Activated T-cell treated with anti-CD3 and anti-CD28 coated beads, Interleukin-2, amount 50 U/mL, for 48 hours (primary cell): Measurements from ENCODE around the gene TMTC1.

Experiments used
- DNase-seq, 2 experiments: peaks; one replicate each; pipeline ENCODE4 v3.0.0-alpha.2; 2020

The TMTC1 gene

GRCh38 chr12:29707846-29708245, 75.9 kb downstream of the TMTC1 start:
- DNase-seq: no peak

DNA sequence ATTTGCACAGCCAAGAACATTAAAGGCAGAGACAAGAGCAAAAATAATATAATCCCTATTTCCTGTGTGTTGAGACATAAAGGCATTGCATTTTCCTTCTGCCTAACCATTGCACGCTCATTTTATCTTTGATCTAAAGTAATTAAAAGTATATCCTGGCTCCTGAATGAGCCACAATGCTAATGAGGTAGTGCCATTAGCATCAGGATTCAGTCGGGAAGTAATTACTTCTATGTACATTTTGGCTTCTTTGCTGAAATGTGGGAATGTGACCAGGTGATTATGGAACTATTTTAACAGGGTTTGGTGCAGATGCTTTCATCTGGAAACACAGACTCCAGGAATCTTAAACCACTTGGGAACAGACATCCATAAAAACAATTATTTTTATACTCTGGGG, 77.4 kb downstream of the TMTC1 start:
- DNase-seq: no peak

DNA sequence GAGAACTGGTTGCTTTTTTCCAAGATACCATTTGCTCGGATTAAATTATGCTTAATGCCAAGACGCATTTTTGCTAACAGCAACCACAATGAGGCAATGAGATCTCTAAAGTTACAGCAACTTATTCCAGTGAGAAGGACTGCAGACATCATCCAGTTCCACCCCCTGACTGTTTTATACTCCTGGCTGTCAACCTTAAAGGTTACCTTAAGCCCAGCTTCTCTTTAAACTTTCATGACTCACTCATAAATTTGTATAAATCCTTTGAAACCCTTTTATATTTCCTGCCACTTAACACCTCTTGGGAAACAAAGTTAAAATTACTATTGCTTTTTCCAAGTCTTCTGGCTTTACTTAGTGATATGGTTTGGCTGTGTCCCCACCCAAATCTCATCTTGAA, 80.2 kb downstream of the TMTC1 start:
- DNase-seq: no peak

- no peak for DNase-seq
These were observed 80.8 kb downstream of the TMTC1 start for GRCh38 chr12:29702972-29703371.

DNA sequence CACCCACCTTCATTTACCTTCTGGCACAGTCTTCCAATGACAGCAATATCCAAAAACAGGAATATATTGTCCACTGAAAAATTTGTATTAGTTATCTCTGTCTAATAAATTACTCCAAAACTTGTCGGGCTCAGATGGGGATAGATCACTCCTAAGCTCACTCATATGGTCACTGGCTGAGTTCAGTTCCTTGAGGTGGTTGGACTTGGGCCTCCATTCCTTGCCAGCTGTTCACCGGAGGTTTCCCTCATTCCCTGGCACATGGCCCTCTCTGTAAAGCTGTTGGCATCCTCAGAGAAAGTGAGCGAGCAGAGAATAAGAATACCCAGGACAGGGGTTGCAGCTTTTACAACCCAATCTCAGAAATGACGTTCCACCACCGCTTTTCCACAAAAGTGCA, 81.5 kb downstream of the TMTC1 start:
- DNase-seq: no peak

DNA sequence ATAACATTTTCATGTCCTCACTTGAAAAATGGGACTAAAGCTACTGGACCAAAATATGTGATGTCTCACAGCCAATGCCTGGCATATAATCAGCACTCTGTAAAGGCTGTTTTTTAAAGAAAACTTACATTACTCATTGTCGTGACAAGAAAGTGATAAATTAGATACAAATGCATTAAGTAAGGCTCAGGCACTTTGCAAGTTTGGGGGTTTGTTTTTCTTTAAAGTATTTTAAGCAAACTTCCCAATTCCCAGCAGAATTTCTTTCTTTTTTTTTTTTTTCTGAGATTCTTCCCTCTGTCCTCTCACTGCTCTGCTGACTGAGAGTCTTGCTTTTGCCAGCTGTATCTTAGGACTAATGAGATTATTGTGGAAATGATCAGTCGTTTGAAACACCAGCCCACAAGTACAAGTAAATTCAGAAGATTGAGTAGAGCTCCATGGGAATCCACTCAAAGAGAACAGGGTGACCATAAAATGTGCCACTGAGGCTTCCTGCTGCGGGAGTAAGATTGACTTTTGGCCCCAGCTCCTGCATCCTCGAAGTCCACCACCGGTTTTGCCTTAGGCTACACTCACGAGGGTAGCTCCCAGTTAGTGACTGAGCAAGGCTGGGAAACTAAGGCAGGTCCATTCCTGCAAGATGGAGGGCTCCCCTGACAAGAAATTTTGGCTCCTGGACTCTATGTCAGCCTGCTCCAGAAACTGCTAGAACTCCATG, 82.8 kb downstream of the TMTC1 start:
- DNase-seq: no peak

DNA sequence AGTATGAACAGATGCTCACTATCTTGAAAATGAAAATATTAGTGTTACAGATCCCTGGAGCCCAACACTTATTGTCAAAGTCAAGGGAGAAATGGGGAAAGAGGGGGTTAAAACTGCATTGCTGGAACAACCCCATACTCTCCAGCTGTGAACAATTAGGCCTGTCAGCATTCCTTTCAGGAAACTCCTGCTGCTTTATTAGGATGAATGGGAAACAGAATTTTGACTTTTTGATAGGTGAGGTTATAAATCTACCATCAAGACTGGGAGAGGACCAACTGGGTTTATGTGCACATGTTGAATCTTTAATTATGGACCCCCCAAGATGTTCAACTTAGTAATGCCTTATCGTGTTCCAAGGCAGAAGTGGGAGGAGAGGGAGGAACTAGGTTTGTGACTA, 85.0 kb downstream of the TMTC1 start:
- no peak for DNase-seq

DNA sequence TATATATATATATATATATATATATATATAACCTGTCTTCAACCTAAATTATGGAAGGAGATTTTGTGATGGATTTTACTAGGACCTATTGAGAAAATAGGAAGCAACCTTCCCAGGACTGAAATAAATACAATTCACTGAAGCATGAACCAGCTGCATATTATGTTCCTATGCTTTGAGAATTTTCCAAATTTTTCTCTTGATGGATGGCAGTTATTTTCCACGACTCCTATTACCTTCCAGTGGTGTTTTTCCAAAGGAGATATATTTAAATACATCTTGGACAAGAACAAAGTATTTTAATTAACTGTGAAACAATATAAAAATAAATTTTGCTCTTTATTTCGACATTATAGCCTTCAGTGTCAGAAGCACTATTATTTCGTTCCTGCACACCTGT, 87.9 kb downstream of the TMTC1 start:
- no peak for DNase-seq

DNA sequence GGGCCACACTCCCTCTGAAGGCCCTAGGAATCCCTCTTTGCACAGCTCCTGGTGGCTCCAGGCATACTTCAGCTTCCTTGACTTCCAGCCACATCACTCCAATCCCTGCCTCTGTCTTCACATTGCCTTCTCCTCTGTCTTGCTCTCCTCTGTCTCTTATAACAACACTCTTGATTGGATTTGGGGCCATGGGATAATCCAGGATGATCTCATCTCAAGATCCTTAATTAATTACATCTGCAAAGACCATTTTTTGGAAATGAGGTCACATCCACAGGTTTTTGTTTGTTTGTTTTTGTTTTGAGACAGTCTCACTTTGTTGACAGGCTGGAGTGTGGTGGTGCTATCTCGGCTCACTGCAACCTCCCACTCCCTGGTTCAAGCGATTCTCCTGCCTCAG, 88.7 kb downstream of the TMTC1 start:
- DNase-seq: no peak

GRCh38 chr12:29694002-29694401, 89.7 kb downstream of the TMTC1 start:
- DNase-seq: no peak

GRCh38 chr12:29692237-29692636, 91.5 kb downstream of the TMTC1 start:
- no peak for DNase-seq

GRCh38 chr12:29691161-29691854, 92.4 kb downstream of the TMTC1 start:
- no peak for DNase-seq

- DNase-seq: no peak
These were observed 93.0 kb downstream of the TMTC1 start for GRCh38 chr12:29690728-29691127.

DNA sequence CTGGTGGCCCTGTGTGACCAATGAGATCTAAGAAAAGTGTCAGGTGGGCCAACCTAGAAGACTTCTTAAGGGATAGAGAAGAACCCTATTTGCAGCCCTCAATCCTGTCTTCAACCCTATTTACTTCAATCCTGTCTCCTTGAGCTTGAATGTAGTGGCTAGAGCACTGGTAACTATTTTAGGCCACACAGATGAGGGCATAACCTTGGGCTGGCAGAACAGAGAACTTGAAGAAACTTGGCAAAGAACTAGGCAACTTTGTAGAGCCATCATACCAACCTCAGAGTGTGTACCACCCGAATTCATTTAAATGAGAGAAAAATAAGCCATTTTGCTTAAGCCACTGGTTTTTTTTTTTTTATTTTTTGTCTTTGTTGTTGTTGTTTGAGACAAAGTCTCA, 94.8 kb downstream of the TMTC1 start:
- no peak for DNase-seq

DNA sequence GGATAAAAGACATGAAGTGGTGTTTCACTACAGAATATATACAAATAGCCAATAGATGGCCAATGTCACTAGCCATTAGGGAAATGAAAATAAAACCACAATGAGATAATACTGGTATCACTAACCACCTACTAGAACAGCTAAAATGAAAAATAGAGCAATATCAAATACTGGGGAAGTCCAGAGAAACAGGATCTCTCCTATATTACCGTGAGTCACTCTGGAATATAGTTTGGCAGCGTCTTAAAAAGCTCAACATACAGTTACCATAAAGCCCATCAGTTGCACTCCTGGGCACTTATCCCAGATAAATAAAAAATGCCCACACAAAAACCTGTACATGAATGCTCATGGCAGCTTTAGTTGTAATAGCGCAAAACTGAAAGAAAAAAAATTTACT, 101.7 kb downstream of the TMTC1 start:
- no peak for DNase-seq

GRCh38 chr12:29681370-29681769, 102.4 kb downstream of the TMTC1 start:
- no peak for DNase-seq

DNA sequence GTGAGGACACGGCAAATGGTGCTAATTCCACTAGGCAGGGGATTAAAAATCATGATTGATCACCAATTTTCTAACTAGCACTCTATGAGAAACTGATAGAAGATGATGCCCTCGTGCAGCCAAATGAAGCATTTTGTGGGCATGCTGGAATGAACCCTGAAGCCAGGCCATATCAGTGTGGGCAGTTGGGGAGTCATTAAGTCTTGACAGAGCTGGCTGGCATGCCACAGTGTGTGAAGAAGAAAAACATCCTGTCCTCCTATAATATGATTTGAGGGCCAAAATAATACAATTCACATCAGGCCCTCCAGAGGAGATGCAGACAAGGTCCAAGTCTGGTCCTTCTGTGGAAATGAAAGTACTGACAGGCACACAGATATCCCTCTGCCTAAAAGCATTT, 107.1 kb downstream of the TMTC1 start:
- DNase-seq: no peak

GRCh38 chr12:29674463-29674862, 109.3 kb downstream of the TMTC1 start:
- DNase-seq: no peak

DNA sequence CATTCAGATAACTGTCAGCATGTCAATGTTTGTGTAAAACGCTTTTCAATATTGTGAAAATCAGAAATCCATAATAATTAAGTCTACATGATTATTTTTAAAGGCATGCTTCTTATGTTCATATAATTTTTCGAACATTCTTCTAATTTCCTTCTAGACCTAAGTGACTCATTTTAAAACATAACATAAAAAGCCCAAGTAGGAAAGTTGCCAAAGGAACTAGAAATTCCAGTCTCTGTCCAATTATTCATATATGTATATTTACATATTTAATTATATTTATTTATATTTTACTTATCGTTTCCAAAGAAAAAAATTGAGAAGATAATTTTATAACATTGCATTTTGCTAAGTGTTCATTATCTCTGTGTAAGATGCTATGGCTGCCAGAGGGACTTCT, 110.4 kb downstream of the TMTC1 start:
- no peak for DNase-seq

- DNase-seq: no peak
These were observed 111.2 kb downstream of the TMTC1 start for GRCh38 chr12:29672580-29672979.

GRCh38 chr12:29671742-29672141, 112.0 kb downstream of the TMTC1 start:
- no peak for DNase-seq

GRCh38 chr12:29667011-29667410, 116.7 kb downstream of the TMTC1 start:
- DNase-seq: no peak

DNA sequence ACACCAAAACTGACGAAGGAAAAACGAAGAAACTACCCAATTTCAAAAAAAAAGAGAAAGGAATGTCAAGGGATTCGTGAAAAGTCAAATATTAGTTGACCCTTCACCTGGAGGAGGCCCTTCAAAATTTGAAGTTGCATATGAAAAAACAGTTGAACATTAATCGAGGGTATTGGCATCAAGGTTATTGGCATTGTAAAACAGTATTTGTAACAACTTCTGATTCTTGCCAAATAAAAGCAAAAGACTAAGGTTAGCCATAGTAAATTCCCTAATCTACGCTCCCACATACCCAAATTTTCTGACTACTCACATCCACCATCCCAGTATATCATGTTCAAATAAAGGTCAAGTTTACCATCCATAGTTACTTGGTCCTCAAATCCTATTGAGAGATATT, 118.6 kb downstream of the TMTC1 start:
- no peak for DNase-seq

DNA sequence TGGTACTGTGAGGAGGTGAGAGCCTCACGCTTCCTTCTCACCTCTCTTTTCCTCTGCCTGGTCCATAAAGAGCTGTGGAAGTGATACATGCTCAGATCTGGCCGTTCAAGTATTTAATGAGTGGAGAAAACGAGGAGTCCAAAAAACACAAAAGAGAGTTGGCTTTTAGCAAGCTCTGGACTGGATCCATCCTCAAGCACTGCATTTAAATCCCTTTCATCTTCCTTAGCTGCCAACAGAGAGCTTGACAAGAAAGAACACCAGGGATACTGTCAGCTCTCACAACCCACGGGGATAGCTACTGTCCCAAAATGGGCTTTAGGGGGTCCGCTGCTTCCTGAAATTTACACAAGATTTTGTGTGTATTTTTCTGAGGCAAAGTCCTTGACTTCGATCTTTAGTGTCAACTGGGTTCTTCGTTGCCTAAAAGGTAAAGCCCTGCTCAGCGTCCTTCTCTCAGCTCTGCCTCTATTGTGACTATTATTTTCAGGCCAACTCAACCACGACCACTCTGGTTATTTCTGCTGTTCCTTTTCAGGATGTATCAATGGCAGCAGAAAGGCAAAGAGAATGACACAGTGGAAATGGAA, 120.9 kb downstream of the TMTC1 start:
- DNase-seq: no peak

DNA sequence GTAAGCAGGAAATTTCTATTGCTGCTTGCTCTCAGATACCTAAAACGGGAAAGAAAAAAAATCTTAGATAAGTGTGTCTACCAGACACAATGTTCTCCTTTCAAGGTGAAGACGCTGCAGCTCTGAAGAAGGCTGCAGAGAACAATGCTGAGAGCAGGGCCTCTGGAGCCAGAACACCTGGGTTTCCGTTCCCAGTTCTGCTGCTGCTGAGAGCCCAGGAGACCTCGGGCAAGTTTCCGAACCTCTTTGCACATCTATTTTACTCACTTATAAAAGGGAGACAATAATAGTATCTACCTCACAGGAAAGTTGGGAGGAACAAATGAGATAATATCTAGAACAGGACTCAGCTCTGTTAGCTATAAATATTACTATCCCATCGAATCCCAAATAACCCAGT, 122.9 kb downstream of the TMTC1 start:
- no peak for DNase-seq
